Spleen (tissue), 13 donors: Measurements from ENCODE around the gene TNFSF12. TPM values are rescaled to one million over a fixed set of nuclear protein-coding genes. Genes with fewer than 3 reads are reported as not detected.

Experiments used
- DNase-seq: peaks from one replicate; pipeline ENCODE4 v3.0.0-alpha.2; 2020
- H3K27ac ChIP-seq, 8 donors: fragments of 200-600 bp; sonication (generic) in 7 of 8; 1 replicate in 4 of 8; 2 replicates in 4 of 8; pipeline versions ENCODE4 v1.5.0 to v1.8.0; 2016 to 2021; ENCODE audit warnings: inconsistent platforms in 4 of 8, mild to moderate bottlenecking in 4 of 8, moderate library complexity in 1 of 8
- H3K27me3 ChIP-seq, 7 donors: fragments of 200-600 bp; sonication (generic) in 6 of 7; replicated peaks in 1 of 7; 1 replicate in 4 of 7; 2 replicates in 3 of 7; pipeline versions ENCODE4 v1.5.0 to v1.8.0; 2016 to 2021; ENCODE audit warnings: inconsistent platforms in 3 of 7, mild to moderate bottlenecking in 1 of 7
- H3K36me3 ChIP-seq, 6 donors: fragments of 200-600 bp; sonication (generic) in 5 of 6; 1 replicate in 4 of 6; 2 replicates in 2 of 6; pipeline versions ENCODE4 v1.5.0 to v1.8.0; 2016 to 2021; ENCODE audit warnings: inconsistent platforms in 2 of 6
- H3K4me1 ChIP-seq, 6 donors: fragments of 200-600 bp; sonication (generic) in 5 of 6; 1 replicate in 3 of 6; 2 replicates in 3 of 6; pipeline versions ENCODE4 v1.5.0 to v1.8.0; 2016 to 2021; ENCODE audit warnings: inconsistent platforms in 3 of 6
- H3K4me3 ChIP-seq, 8 donors: fragments of 200-600 bp; sonication (generic) in 7 of 8; 1 replicate in 4 of 8; 2 replicates in 4 of 8; pipeline versions ENCODE4 v1.5.0 to v1.8.0; 2016 to 2021; ENCODE audit warnings: inconsistent platforms in 4 of 8, mild to moderate bottlenecking in 4 of 8, moderate library complexity in 2 of 8
- H3K9me3 ChIP-seq, 8 donors: fragments of 200-600 bp; sonication (generic) in 7 of 8; 1 replicate in 4 of 8; 2 replicates in 4 of 8; pipeline versions ENCODE4 v1.5.0 to v1.8.0; 2016 to 2021; ENCODE audit warnings: inconsistent platforms in 4 of 8
- POLR2A ChIP-seq, 3 donors: fragments of 450-650 bp; IDR thresholded peaks; one replicate each; pipeline ENCODE4 v1.5.1; 2017; ENCODE audit warnings: antibody characterized with exemption in 3 of 3, mild to moderate bottlenecking in 1 of 3
- POLR2AphosphoS5 ChIP-seq, 3 donors: sonication (generic); formaldehyde crosslinking; IDR thresholded peaks; one replicate each; pipeline ENCODE4 v1.5.1; 2017; ENCODE audit warnings: antibody characterized with exemption in 3 of 3
- WGBS, 5 donors: extraction: QIAGEN DNeasy Blood & Tissue Kit in 3 of 5; methylation state at CpG; one replicate each; pipeline versions ENCODE4 v1.1.5 to v1.1.7; 2013 to 2018; 5-methylcytosine and 5-hydroxymethylcytosine counted together
- intact Hi-C: fragments of 100-400 bp; cut with DNase I; formaldehyde crosslinking; loops from one replicate; pipeline ENCODE4 v1.15.0; 2023; ENCODE audit warnings: low total_unique reads
- long read RNA-seq, 2 donors: transcript quantifications; one replicate each; lab custom pipeline, GENCODE V29; 2026
- polyA plus RNA-seq, 3 donors: library from polyadenylated mRNA; stranded (reverse); fragments of 200-250 nt; gene quantifications; one replicate each; pipeline ENCODE4 v1.2.1, GENCODE V29; 2013
- total RNA-seq, 7 donors: library from RNA; depleted of rRNA in 3 of 7; stranded (reverse); fragments of >200 nt in 3 of 7; fragmentation: NEBNext Ultra II Directional in 4 of 7; extraction: Animal tissue kit (Norgen Biotek cat#: 25700) in 4 of 7; gene quantifications; one replicate each; pipeline versions ENCODE4 v1.1.0 to v1.2.1, GENCODE V29; 2016 to 2021
- TF ChIP-seq, protein P1 (sequence below), 11 experiments: fragments of 200-600 bp in 7 of 11; fragments of 450-650 bp in 4 of 11; sonication (generic) in 4 of 11; IDR thresholded peaks in 8 of 11; conservative IDR thresholded peaks in 3 of 11; 1 replicate in 7 of 11; 2 replicates in 4 of 11; pipeline versions ENCODE4 v1.4.0 to v1.8.0; 2016 to 2021; ENCODE audit warnings: antibody characterized with exemption in 11 of 11, inconsistent platforms in 4 of 11, mild to moderate bottlenecking in 1 of 11
- donor health status: healthy with polysubstance abuse.
- donor health status: DM: no; HTN: no; CAD: no; lungs with moderate emphysema.
- donor health status: DM: no; HTN: no; CAD: no.
- donor health status: Bipolar disorder and iron deficiency.
- donor health status: healthy.
- donor health status: DM: no; HTN: no; CAD: no.
- donor health status: DM: yes; HTN: yes; CAD: no.

Gene TNFSF12, protein sequence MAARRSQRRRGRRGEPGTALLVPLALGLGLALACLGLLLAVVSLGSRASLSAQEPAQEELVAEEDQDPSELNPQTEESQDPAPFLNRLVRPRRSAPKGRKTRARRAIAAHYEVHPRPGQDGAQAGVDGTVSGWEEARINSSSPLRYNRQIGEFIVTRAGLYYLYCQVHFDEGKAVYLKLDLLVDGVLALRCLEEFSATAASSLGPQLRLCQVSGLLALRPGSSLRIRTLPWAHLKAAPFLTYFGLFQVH
- 10 to 100 TPM; 37.4 to 64.6 (median 60.5) TPM for total RNA-seq
- 10 to 100 TPM; 46.5 to 65.0 (median 49.3) TPM for polyA plus RNA-seq
- long read RNA-seq, donor 1, transcript TNFSF12-201 (7 exons, 1,553 nt) = major isoform, 12 of 18 reads
- long read RNA-seq, donor 1, partial matches to known transcripts = 0 of 18 reads
- long read RNA-seq, donor 1, other reads (novel, unspliced or antisense) = 5 of 18 reads
- long read RNA-seq, donor 2, transcript TNFSF12-201 (7 exons, 1,553 nt) = major isoform, 11 of 13 reads
- long read RNA-seq, donor 2, partial matches to known transcripts = 0 of 13 reads
- long read RNA-seq, donor 2, other reads (novel, unspliced or antisense) = 0 of 13 reads

DNA sequence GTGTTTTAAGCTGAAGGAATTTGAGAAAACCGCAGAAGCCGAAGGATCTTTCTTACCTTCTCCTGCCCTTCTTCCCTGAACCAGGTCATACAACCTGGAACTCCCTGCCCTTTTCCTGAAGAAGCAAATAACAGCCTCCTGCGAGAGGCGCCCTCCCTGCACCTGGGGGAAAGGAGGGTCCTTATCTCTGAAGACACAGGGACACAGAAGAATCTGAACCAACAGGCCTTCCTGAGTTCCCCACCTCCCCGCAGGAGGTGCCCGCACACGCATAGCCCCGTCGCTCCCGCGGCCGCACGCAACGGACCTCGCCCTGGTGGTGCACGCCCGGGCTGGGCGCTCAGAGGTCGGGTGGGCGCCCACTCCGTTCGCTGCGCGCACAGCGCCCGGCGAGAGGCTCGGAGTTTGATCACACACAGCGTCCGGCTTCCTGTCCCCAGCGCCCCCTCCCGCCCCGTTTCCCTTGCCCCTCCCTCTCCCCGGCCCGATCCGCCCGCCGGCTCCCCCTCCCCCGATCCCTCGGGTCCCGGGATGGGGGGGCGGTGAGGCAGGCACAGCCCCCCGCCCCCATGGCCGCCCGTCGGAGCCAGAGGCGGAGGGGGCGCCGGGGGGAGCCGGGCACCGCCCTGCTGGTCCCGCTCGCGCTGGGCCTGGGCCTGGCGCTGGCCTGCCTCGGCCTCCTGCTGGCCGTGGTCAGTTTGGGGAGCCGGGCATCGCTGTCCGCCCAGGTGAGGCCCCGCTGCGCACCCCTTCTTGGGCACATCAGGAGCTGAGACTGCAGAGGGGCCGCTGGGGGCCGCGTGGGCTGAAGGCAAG lies at the start of gene TNFSF12:
Gene TNFSF12 (plus strand): TSS at position 474 of the 816 bp plus-strand sequence. CDS start 96 bp downstream, at position 570.
- H3K4me1 ChIP-seq = peaks cover 15 to 67% (median 59%) of the 10 kb centered on the region in 6 donors
- peak in 1 of 3 donors; percentile 41 for TF ChIP-seq POLR2A (IDR thresholded peaks at IDR 0.05)
- TF ChIP-seq, protein P1, sequence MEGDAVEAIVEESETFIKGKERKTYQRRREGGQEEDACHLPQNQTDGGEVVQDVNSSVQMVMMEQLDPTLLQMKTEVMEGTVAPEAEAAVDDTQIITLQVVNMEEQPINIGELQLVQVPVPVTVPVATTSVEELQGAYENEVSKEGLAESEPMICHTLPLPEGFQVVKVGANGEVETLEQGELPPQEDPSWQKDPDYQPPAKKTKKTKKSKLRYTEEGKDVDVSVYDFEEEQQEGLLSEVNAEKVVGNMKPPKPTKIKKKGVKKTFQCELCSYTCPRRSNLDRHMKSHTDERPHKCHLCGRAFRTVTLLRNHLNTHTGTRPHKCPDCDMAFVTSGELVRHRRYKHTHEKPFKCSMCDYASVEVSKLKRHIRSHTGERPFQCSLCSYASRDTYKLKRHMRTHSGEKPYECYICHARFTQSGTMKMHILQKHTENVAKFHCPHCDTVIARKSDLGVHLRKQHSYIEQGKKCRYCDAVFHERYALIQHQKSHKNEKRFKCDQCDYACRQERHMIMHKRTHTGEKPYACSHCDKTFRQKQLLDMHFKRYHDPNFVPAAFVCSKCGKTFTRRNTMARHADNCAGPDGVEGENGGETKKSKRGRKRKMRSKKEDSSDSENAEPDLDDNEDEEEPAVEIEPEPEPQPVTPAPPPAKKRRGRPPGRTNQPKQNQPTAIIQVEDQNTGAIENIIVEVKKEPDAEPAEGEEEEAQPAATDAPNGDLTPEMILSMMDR (IDR thresholded peaks at IDR 0.05 in 8 of 11, conservative IDR thresholded peaks at IDR 0.05 in 3 of 11) = peak in 5 of 11 experiments; percentile 8 to 24 (median 18)
- TF ChIP-seq POLR2AphosphoS5 (IDR thresholded peaks at IDR 0.05) = peak; percentile 83 to 90 (median 89)
- intact Hi-C loops = no loop called here
- peak; percentile 94 for DNase-seq
- H3K27ac ChIP-seq = peak within 1 kb of the TSS; percentile 87 to 97 (median 93)
- 0 to 5% (median 2%) methylated on average over 17 to 65 of the region's 65 CpGs for WGBS, 5 donors
- H3K9me3 ChIP-seq = no peaks in the 10 kb centered on the region
- no peaks in the 10 kb centered on the region for H3K27me3 ChIP-seq
- peak within 1 kb of the TSS; percentile 60 to 82 (median 64) for H3K4me3 ChIP-seq
- H3K36me3 ChIP-seq = peaks cover 0 to 23% (median 0%) of the 10 kb centered on the region in 6 donors

DNA sequence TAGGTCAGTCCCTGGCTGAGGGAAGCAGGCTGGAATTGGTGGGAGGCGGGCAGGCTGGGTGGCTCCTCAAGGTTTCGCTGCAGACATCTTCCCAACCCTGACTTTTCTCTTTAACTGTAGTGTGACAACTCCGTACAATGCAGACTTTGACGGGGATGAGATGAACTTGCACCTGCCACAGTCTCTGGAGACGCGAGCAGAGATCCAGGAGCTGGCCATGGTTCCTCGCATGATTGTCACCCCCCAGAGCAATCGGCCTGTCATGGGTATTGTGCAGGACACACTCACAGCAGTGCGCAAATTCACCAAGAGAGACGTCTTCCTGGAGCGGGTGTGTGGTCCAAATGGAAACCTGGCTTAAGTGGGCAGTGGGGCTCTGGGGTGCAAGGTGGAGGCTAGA lies 49.7 kb upstream of the TNFSF12 start:
- no peaks in the 10 kb centered on the region for H3K9me3 ChIP-seq
- no peak for DNase-seq
- no peak overlapping the region for H3K4me3 ChIP-seq
- H3K27me3 ChIP-seq = no peaks in the 10 kb centered on the region
- no peak overlapping the region for H3K27ac ChIP-seq
- intact Hi-C loops = no loop called here
- WGBS, 5 donors = 86 to 93% (median 87%) methylated on average over 11 of the region's 11 CpGs
- H3K4me1 ChIP-seq = peaks cover 0 to 27% (median 11%) of the 10 kb centered on the region in 6 donors
- no peak for TF ChIP-seq POLR2A (IDR thresholded peaks at IDR 0.05)
- TF ChIP-seq POLR2AphosphoS5 (IDR thresholded peaks at IDR 0.05) = no peak
- H3K36me3 ChIP-seq = peaks cover 12 to 100% (median 87%) of the 10 kb centered on the region in 6 donors

DNA sequence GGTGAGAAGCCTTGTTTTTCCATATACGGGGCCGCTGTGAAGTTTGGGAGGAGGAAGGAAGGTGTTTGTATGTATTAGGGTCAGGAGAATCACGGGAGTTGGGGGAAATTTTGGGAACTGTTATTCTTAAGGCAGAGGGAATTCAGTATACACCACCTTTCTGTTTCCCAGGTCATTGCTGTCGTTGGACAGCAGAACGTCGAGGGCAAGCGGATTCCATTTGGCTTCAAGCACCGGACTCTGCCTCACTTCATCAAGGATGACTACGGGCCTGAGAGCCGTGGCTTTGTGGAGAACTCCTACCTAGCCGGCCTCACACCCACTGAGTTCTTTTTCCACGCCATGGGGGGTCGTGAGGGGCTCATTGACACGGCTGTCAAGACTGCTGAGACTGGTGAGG lies 47.1 kb upstream of the TNFSF12 start:
- Histone ChIP-seq H3K4me1 (peaks cover 0 to 10% (median 5%) of the 10 kb centered on the region in 6 donors), H3K36me3 (peaks cover 12 to 100% (median 99%) of the 10 kb centered on the region in 6 donors), H3K27ac (no peak overlapping the region), H3K9me3 (no peaks in the 10 kb centered on the region), H3K4me3 (no peak overlapping the region), H3K27me3 (no peaks in the 10 kb centered on the region)
- no peak for DNase-seq
- TF ChIP-seq, protein P1 (IDR thresholded peaks at IDR 0.05 in 8 of 11, conservative IDR thresholded peaks at IDR 0.05 in 3 of 11) = no peak
- TF ChIP-seq POLR2A (IDR thresholded peaks at IDR 0.05) (no peak), POLR2AphosphoS5 (IDR thresholded peaks at IDR 0.05) (peak in 1 of 3 donors; percentile 14)
- WGBS, 5 donors = 80 to 90% (median 86%) methylated on average over 14 of the region's 14 CpGs
- intact Hi-C loops = no loop called here

DNA sequence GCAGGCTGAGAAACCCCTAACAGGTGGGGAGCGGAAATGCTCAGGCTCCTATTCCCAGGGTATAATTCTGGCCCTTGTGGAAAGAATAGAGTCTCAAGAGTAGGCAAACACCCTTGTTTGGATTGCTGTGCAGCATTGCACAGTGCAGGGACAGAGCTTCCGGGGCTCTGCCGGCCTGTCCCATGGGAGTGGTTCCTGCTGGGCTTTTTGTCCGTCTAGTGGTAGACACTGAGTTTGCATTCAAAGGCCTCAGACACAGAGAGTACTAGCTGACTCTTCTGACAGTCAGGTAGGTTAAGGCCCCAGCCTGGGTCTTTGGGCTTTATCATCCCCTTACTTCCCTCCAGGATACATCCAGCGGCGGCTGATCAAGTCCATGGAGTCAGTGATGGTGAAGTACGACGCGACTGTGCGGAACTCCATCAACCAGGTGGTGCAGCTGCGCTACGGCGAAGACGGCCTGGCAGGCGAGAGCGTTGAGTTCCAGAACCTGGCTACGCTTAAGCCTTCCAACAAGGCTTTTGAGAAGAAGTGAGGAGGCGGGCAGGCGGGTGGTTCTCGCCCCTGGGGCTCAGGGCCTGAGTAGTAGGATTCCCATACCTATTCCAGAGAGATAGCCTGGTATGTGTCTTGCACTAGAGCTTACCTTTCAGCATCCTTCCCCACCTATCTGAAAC lies 46.5 kb upstream of the TNFSF12 start:
- DNase-seq = no peak
- Histone ChIP-seq H3K4me1 (peaks cover 0 to 5% (median 1%) of the 10 kb centered on the region in 6 donors), H3K36me3 (peaks cover 12 to 100% (median 98%) of the 10 kb centered on the region in 6 donors), H3K27ac (no peak overlapping the region), H3K9me3 (no peaks in the 10 kb centered on the region), H3K27me3 (no peaks in the 10 kb centered on the region), H3K4me3 (no peak overlapping the region)
- whole genome bisulfite sequencing, 5 donors = 90 to 97% (median 95%) methylated on average over 19 to 20 of the region's 20 CpGs
- peak in 1 of 3 donors; percentile 41 for TF ChIP-seq POLR2AphosphoS5 (IDR thresholded peaks at IDR 0.05)
- no peak for TF ChIP-seq POLR2A (IDR thresholded peaks at IDR 0.05)
- intact Hi-C loops = no loop called here
